GM06990 (cell line): ENCODE results near the gene AKT1S1.

Experiments
- DNase-seq: peaks from one replicate; pipeline ENCODE4 v3.0.0-alpha.2; 2011; ENCODE audit not compliant: insufficient read length; ENCODE audit errors: extremely low read depth
- H3K27me3 ChIP-seq: replicated peaks from 2 replicates; pipeline ENCODE4 v1.6.0; 2011; ENCODE audit warnings: low read length; ENCODE audit not compliant: control insufficient read depth, insufficient read depth
- H3K36me3 ChIP-seq: 2 replicates; pipeline ENCODE4 v1.5.1; 2011; ENCODE audit warnings: low read length; ENCODE audit not compliant: control insufficient read depth, insufficient read depth
- H3K4me3 ChIP-seq: replicated peaks from 2 replicates; pipeline ENCODE4 v1.5.1; 2011; ENCODE audit warnings: low read depth, mild to moderate bottlenecking, control low read depth, low read length
- CTCF ChIP-seq: IDR thresholded peaks from 2 replicates; pipeline ENCODE4 v1.5.1; 2011; ENCODE audit warnings: low read length, control low read depth, mild to moderate bottlenecking, inconsistent platforms; ENCODE audit not compliant: insufficient read depth, poor library complexity, severe bottlenecking

Gene AKT1S1

DNA sequence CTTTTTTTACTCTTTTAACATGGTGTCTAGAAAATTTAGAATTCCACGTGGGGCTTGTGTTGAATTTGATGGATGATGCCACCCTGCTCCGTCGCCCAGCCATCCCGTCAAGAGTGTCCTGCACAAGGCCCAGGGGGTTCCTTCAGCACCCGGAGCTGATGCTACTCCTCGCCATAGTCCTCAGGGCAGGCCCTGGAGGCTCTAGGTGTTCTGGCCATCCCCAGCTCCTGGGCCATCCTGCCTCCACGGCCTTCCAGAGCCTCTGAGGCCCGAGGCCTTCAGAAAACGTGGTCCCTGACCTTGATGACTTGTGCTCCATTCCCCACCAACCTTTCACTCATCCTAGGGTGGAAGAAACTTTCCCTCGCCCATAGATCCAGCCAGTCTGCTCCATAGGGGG lies 3.3 kb downstream of the AKT1S1 start:
- TF ChIP-seq CTCF: no peak
- DNase-seq: no peak
- H3K36me3 ChIP-seq: peaks cover 4% of the 10 kb centered on the region
- H3K4me3 ChIP-seq: no peak overlapping the region
- no peaks in the 10 kb centered on the region for H3K27me3 ChIP-seq

DNA sequence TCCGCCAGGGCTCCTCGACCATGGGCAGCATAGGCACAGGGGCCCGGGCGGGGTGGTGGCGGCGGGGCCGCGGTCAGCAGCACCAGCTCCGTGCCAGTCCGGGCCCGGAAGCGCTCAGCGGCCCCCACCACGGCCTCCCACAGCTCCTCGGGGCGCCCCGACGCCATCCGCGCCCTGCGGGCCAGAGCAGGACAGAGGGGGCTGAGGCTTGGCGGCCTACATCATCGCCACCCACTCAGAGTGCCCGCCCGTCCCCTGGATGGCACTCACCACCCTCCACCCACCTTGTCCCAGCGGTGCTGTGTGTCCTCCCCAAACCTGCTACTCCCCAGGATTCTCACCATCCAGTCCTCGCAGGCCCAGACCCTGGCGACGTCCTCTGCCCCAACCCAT lies 4.0 kb downstream of the AKT1S1 start:
- Histone ChIP-seq H3K4me3 (no peak overlapping the region), H3K27me3 (no peaks in the 10 kb centered on the region), H3K36me3 (peaks cover 4% of the 10 kb centered on the region)
- no peak for DNase-seq
- no peak for TF ChIP-seq CTCF

DNA sequence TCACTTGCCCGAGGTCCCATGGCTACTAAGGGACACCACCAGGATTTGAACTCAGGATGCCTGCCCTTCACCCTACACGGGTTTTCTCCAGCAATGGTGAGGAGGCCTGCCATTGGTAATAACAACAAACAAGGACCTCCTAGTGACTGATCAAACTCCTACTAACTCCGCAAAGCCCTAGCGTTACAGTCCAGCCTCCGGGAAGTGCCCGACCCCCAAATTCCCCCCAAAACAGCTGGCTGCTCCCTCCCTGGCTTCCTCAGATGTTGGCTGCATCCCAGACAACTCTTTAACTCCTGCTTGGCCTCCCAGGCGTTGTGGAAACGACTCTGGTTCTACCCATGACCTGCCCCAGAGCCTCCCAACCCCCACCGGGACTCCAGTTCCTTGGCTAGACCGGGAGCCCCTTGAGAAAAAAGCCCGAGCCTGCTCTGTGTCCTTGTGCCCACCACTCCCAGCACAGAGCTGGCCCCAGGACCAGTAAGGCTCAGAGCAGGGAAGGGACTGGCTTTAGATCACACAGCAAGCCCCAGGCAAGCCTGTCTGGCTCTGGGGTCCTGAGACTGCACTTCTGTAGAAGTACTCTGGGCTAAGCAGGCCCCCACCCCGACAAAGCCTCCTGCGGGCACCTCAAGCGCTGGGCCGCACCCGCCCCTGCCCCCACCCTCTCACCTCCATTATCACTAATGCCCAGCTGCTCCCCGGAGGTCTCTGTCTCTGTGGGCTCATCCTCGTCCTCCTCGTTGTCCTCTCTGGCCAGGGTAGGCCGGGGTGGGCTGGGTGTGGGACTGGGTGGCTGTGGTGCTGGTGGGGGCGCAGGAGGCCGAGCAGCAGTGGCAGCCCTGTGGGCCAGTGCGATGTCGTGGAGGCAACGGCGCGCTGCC lies 4.7 kb downstream of the AKT1S1 start:
- no peaks in the 10 kb centered on the region for H3K27me3 ChIP-seq
- no peak for DNase-seq
- no peak overlapping the region for H3K4me3 ChIP-seq
- H3K36me3 ChIP-seq: peaks cover 4% of the 10 kb centered on the region
- TF ChIP-seq CTCF: no peak

DNA sequence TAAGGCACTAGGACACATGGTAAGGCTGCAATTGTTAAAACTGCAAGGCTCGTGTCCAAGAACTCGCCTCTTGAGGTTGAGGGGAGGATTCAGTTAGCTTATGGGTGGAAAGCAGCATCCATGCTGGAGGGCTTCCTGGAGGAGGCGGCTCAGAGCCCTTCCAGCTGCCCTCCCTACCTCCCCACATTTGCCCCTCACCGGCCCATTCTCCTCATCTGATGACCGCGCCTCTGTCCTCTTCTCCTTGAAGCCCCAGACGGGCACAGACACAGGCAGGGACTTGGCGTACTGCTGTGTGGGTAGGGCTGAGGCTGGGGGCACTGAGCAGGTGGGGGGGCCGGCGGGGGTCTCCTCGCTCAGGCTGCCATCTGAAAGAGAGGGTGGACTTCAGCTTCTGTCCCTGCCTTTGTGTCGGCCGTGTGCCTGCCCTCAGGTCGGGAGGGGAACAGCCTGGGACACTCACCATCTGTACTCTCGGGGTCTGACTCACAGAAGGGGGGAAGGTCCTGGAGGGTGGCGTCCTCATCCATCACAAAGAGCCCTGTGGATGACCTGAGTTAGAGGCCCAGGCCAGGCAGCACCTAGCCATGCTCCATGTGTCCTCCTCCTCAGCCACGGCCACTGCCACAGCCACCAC lies 5.7 kb downstream of the AKT1S1 start:
- Histone ChIP-seq H3K4me3 (no peak overlapping the region), H3K36me3 (peaks cover 4% of the 10 kb centered on the region), H3K27me3 (no peaks in the 10 kb centered on the region)
- no peak for TF ChIP-seq CTCF
- no peak for DNase-seq

DNA sequence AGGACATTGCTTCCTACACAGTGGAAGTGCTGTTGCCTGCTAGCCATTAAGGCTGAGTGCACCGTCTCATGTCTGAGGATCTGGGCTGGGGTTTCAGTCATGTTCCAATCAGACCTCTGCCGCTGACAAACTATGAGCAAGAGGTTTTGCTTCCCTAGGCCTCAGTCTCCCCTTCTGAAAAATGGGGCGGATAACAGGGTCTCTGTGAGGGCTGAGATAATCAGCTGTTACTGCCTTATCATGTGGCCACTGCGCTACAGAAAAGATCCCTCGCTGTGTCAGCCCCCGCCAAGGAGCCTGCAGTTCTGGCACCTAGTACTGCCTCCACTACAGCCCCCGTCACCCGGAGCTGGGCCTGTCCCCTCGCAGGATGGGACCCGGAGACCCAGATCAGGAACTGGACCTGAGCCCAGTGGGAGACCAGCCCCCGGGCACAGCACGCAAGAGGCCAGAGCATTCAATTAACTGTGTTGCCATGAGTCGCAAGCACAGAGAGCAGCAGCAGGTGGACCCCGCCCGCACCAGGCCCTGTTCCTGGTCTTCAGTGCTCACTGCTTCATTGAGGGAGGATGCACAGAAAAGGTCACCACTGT lies 6.8 kb downstream of the AKT1S1 start:
- no peaks in the 10 kb centered on the region for H3K27me3 ChIP-seq
- no peak for TF ChIP-seq CTCF
- no peak for DNase-seq
- peaks cover 4% of the 10 kb centered on the region for H3K36me3 ChIP-seq
- peak overlapping the region; percentile 64 for H3K4me3 ChIP-seq
